Measurements from ENCODE around the gene GOT2.
"Not testable (repeated sequence)": the region's sequence is repeated elsewhere in the genome, so short reads cannot be mapped to it uniquely, and the experiment has no call there.

The GOT2 gene

DNA sequence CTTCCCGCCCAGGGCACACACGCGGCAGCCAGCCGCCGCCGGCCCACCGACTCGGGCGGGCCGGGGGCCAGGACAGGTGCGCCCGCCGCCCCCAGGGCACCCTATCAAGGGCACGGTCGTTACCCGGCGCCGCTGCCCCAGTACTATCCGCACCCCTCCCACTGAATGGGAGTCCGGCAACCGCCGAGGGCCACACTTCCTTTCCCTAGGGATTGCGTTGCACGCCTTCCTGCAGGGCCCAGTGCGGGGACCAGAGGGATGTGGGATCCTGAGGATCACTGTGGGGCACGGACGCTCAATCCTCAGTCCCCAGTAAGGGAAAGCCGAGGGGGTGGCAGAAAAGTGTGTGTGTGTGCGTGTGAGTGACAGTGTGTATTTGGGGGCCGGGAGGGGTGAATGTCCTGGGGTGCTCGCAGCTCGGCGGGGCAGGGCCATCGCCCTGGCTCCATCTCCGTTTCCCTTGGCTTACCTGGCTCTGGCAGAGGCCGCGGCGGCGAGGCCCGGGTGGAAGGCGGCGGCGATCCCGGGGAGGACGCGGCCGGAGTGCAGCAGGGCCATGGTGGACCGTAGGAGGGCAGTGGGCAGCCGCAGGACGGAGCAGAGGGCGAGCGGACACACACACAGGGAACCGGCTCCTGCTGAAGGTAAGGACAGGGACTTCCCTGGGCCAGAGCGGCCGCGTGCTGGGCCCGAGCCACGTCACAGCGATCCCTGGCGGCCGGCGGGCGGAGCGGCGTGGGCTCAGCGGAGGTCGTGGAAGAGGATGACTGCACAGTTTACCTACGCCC, at the start of gene GOT2:
Gene GOT2 (minus strand): TSS at position 646 of the 788 bp plus-strand sequence. CDS start 88 bp downstream, at position 558.
- DNase-seq, result peak in 55 of 56 donors; percentile 27 to 90 (median 69)

DNA sequence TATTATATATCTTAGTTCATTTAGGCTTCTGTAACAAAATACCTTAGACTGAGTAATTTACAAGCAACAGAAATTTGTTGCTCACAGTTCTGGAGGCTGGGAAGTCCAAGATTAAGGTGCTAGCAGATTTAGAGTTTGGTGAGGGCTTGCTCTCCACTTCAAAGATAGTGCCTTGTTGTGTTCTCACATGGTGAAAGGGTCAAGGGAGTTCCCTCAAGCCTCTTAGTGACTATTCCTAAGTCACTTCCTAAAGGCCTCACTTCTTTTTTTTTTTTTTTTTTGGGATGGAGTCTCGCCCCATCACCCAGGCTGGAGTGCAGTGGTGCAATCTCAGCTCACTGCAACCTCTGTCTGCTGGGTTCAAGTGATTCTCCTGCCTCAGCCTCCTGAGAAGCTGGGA, 45.2 kb upstream of the GOT2 start:
- not testable (repeated sequence) for DNase-seq

DNA sequence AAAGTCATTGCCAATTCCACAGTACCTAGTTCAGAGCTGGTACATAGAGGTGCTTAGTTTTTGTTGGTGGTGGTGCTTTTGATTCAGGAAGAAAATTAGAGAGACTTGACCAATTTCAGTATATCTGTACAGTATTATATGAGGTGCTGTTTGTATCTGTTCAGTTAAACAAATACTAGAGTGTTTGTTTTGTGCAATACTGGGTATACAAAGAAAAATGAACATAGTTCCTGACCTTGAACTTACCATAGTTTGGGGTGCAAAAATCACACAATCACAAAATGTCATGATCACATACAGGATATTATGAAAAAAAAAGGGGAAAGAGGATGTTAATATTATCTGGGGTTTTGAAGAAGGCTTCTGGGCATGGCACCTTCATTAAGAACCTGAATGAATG, 39.8 kb upstream of the GOT2 start:
- DNase-seq, result no peak

DNA sequence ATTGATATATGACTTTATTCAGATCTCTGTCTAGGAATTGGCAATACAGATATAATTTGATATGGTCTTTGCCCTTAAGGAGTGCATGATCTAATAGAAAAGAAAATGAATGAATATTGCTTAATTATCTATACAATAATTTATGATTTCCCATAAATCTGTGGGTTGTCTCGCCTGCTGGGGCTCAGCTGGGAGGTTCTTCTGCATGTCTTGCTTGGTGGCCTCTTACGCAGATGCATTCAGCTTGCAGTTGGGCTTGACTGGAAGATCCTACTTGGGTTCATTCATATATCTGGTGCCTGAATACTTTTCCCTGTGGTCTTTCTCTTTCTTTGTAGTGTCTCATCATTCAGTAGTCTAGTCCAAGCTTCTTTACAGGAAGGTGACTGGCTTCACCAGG, 34.0 kb upstream of the GOT2 start:
- no peak for DNase-seq

DNA sequence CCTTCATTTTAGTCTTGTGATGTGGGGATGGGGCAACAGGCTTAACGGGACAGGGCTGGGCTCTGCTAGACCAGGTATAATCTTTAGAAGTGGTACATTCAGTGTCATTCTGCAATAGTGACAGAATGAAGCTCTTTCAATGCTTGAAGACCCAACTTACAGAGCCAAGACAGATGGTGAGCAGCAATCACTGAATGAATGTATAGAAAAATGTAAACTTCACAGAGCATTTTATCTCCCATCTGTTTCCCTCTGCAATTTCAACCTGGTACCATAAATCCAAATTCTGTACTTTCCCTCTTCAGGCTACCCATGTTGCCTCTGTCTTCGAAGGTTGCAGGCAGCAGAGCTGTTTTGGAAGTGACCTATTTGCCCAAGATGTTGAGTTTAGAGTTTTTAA, 33.5 kb upstream of the GOT2 start:
- DNase-seq, result no peak

DNA sequence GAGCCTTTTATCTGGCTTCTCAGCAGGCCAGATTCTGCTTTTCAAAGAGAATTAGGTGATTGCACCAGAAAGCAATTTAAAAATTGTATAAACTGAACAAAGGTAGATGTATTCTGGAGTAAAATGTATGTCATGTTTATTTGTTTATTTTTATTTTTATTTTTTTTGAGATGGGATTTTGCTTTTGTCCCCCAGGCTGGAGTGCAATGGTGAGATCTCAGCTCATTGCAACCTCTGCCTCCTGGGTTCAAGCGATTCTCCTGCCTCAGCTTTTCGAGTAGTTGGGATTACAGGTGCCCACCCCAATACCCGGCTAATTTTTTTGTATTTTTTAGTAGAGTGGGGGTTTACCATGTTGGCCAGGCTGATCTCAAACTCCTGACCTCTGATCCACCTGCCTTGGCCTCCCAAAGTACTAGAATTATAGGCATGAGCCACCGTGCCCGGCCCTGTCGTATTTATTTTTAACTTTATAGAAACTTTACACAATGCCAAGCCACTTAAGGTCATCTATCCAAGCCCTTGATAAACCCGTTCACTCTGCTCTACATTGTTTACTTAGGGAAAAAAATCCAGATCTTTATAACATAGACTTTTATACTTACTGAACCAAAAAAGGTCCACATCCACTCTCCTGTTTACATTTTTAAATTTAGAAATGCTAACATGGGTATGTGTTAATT, 22.7 kb upstream of the GOT2 start:
- DNase-seq, result no peak

DNA sequence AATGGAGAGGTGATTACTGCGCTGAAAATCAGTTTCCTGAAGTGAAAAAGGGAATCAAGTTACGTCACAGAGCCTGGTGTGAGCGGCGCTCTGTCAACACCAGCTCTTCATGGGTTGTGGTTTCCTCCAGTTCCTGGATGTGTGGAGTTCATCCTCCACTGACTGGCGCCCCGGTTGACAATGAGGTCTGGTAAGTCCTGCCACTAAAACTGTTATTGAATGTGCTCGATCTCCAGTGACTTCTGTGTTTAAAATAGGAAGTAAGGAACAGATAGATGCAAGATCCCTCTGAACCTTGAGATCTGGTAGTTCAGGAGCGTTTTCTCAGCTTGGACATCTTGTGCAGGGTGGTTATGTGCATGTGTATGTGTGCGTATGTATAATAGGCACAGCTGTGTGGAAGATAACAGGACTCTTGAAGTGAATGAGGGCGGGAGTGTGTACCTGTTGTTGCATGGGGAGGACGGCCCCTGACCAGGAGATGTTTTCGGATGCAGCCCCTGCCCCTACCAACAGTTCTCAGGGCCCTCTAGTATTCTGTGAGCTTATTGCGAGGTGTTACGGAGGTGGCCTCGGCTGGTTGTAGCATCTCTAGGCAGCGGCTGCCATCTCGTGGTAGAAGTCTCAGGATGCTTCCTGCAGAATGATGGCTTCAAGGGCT, 22.0 kb upstream of the GOT2 start:
- DNase-seq, result peak in 52 of 56 donors; percentile 10 to 83 (median 52)

DNA sequence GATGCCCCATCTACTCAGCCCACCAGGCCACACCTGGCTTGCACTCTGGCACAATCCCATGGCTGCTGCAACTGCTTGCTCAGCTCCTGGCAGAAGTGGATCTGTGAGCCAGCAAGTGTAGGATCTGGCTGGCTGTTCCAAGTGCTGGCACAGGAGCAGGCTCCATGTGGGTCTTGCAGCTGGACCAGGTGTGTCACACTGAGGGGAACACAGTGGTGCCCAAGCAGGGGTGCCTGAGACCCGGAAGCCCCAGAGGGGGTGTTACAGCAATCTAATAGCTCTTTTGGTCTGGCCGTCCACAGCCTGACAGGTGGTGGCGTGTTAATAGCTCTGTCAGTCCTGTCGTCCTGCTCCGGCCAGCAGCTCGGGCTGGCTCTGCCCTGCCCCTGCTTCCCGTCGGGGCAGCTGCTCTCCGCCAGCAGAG, 19.6 kb upstream of the GOT2 start:
- no peak for DNase-seq

DNA sequence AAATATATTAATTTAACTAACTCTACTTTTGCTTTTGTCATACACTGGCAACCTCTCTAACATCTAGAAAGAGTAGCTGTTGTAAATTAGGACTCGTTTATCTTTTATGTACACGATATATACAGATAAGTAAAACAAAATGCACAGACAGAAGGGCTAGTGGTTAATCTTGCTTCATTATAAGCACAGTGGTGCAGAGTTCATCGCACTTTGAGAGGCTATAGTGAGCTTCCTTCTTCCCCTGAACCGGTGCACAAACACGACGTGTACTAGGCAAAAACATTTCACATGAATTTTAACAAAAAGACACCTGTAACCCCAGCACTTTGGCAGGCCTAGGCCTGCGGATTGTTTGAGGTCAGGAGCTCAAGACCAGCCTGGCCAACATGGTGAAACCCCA, 10.4 kb upstream of the GOT2 start:
- no peak for DNase-seq

DNA sequence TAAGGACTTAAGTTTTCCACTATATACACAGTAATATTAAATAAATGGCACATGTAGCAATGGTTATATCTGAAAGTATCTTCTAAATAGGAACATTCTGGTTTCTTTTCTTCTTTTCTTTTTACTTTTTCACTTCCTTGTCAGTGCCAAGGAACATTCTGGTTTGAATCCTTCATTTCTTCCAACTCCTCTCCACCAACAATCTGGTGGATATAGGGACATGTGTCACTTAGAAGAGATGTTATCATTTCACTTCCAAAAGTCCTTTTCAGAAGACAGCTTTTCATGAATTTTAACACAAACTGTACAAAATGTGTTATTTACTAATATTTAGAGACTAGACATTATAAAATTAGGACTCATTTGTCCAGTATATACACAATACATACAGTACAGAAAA, 7.9 kb upstream of the GOT2 start:
- no peak for DNase-seq

DNA sequence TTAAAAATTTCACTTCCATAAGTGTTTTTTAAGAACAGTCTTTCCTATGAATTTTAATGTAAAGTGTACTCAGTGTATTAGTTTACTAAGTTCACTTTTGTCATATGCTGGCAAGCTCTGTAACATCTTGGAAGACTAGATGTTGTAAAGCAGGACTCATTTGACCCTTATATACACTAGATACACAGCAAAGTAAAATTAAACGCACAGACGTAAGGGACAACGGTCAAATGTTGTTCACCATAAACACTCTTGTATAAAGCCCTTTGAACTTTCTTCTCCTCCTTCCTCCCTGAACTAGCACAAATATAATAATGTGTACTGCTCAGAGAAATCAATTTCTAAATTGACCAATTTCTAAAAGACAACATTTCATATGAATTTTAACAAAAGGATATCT, 7.0 kb upstream of the GOT2 start:
- no peak for DNase-seq

DNA sequence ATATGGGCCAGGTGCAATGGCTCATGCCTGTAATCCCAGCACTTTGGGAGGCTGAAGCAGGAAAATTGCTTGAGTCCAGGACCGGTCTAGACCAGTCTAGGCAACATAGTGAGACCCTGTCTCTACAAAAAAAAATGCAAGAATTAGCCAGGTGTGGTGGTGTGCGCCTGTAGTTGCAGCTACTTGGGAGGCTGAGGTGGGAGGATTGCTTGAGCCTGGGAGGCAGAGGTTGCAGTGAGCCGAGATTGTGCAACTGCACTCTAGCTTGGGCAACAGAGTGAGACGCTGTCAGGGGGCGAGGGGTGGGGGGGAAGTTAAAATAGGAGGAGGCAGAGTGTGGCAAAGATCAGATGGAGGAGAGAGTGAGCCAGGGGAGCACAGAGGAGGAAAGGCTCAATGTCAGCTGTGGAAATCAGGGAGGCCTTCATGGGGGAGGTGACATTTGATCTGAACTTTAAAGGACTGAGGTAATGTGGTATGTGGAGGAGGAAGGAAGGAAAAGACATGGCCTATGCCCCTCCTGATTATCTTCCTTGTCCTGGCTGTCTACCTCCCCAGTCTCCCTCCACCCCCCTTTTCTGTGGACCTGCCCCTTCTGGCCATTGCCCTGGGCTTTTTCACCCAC, 4.7 kb upstream of the GOT2 start:
- DNase-seq, result no peak

DNA sequence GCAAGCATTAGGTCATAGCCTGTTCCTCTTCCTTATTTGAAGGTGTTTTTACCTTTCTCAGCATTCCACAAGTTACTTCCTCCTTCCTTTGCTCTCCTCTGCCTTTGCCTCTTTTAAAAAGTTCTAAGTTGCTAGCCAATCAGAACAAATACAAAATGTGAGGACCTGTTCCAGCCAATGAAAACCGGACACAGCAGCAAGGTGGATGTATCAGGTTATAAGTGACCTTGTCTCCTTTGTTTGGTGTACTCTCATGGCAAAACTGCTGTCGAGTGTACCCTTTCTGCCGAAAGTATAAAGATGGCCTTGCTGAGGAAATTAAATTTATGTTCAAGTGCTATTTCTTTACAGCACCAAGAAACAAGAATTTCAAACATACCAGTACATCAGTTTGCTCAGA, 2.2 kb upstream of the GOT2 start:
- not testable (repeated sequence) for DNase-seq

DNA sequence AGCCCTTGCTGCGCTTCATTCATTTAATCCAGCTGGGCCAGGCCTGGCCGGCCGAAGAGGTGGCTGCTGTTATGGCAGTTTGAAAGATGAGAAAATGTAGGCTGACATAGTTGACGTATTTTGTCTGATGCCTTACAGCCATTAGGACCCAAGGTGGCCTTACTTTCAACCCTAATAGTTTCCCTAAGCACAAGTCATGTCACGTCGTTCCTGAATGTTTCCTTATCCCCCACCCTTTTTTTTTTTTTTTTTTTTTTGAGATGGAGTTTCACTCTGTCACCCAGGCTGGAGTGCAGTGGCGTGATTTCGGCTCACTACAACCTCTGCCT, 307 bp upstream of the GOT2 start:
- DNase-seq, result no peak

DNA sequence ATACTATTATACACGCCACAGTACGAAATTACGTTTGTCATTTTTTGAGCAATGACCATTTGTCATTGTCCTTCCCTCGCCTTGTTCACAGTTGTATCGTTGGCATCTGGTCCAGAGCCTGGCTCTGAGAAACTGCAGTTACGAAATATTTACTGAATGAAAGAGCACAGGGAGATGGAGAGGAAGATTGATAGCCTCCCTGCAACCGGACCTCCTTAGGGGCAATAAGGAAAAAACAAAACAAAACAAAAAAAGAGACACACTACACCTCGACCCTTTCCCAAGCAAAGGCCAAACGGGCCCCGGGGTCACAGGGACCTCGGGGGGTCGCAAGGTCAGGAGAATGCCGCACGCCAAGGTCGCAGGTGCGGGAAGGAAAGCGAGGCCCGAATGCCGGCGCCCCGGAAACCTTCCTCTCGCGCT, 857 bp downstream of the GOT2 start:
- peak in 4 of 56 donors; percentile 5 to 54 (median 32) for DNase-seq

DNA sequence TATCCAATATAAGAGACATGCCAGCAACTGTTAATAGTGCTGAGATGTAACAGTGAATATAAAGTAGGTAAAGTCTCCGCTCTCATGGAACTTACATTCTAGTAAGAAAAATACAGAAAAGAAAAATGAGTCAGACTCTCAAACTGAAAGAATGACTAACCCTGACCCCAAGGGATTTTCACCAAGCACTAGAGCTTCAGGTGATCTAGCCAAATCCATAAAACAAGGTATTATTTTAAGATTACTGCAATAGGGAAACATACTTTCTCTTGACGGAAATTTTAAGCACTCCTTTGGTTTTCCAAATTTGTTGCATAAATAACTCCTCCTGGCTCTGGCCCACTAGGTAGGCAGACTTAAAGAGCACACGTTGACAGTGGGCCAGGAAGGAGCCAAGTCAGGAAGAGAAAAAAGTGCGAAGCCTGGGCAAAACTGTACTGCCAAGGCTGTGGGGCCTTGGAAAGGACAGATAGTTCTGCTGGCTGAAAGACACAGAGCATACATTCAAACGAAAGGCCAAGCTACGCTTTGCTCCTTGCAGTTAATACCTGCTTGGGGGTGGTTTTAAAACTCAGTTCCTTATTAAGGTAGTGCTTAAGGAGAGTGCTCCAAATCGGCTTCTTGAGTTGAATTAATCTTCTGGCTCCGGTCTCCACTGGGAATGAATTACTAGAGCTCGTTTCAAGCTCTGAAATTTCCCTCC, 1.4 kb downstream of the GOT2 start:
- DNase-seq, result no peak

DNA sequence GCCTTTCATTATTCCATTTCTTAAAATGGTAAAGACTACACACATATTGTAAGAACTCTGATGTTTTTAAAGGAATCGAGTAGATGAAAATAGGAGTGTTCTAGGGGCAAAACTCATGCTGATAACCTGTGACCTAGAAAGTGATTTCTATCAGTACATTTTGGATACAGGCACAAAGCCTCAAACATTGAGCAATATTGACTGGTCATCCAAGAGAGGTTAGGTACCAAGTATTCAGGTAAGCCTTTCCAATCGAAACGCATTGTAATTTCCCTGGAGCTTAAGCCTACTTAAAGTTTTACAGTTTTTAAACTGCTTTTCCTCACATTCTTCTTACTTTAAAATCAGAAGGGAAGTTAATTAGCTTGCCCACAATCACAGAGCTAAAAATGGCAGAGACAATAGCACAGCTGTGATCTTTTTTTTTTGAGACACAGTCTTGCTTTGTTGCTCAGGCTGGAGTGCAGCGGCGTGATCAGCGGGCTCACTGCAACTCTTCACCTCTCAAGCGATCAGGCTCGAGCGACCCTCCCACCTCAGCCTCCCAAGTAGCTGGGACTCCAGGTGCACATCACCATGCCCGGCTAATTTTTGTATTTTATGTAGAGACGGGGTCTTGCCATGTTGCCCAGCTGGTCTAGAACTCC, 3.3 kb downstream of the GOT2 start:
- peak in 6 of 56 donors; percentile 2 to 37 (median 12) for DNase-seq

DNA sequence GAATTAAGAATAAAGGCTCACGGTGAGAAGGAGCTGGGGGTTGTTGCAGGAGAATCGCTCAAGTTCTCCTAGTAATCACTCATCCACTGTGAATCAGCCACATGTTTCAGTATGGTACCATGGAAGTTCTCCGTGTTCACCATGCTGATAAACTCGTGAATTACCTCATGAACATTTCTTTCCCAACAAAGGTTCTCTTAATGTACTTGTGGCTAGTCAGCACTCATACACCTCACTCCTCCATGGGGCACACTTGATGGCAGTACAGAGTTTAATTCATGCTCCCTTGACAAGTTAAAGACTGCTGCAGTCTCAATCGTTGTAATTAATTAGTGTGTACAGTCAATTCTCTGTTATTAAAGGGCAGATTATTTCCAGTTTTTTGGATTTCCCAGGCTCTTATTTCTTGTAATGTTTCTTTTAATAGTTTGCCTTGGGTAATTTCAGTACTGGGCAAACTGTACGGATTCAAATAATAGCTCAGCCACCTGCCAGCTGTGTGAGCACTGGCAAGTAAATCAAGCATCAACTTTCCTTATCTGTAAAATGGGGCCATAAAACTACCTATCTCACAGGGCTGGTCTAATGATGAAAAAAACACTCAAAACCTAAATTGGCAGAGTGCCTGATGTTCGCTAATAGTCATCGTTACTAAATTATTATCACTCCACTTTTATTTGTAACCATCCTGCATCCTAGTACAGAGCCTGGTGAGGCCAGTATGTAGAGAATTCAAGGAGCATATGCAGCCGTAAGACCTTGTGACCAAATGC, 6.1 kb downstream of the GOT2 start:
- no peak for DNase-seq

DNA sequence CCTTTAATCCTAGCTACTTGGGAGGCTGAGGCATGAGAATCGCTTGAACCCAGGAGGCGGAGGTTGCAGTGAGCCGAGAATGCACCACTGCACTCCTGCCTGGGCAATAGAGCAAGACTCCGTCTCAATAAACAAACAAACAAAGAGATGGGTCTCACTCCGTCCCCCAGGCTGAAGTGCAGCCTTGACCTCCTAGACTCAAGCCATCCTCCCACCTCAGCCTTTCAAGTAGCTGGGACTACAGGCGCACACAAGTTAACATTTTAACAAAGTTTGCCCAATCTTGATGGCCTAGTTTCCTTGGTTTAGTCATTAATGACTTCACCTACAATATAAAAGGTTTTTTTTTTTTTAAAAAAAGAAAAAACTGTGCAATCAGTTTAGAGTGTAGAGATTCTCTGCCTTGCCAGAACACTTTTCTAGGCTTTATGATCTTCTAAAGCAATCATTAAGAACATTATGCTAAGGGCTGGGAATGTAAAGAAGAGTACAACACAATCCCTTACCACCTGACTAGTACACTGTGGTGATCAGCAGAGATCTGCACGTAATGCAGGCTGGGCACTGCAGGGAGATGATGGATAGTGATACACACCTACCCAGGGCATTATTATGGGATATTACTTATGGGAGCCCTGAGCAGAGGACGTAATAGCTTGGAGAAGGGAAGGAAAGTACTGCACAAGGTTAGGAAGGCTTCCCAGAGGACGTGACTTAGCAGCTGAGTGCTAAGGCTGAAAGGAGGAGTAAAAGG, 6.9 kb downstream of the GOT2 start:
- DNase-seq, result no peak

Data from amygdala (tissue), 56 donors.